OCI-LY7 (cell line): ENCODE results near the gene DNM3. TPM values are rescaled to one million over a fixed set of nuclear protein-coding genes. Genes with fewer than 3 reads are reported as not detected.

ENCODE experiments used
- BruUV-seq: library from RNA; stranded (reverse); fragments of 400-500 nt; replicated peaks from 2 replicates; lab custom pipeline; 2021; lab: Mats Ljungman, UMichigan
- CTCF ChIA-PET: fragments of 300-600 bp; sonication (Branson Sonifier 250); formaldehyde crosslinking; loops from one replicate; lab custom pipeline; 2022; ENCODE audit warnings: antibody characterized with exemption; ENCODE audit not compliant: unreplicated experiment; lab: Charles Lee
- POLR2A ChIA-PET: fragments of 300-600 bp; sonication (Branson Sonifier 250); formaldehyde crosslinking; loops from one replicate; lab custom pipeline; 2022; ENCODE audit warnings: antibody characterized with exemption; lab: Charles Lee
- DNase-seq: peaks from one replicate; pipeline ENCODE4 v3.0.0-alpha.2; 2015; ENCODE audit warnings: low spot score
- H2AFZ ChIP-seq: fragments of 200-600 bp; sonication (generic), shearing (Covaris generic); 2 replicates; pipeline ENCODE4 v1.6.1; 2014; ENCODE audit warnings: mild to moderate bottlenecking, antibody characterized with exemption, low read length, moderate library complexity
- H3K27ac ChIP-seq: fragments of 200-600 bp; sonication (generic); 2 replicates; pipeline ENCODE4 v1.5.1; 2014; ENCODE audit warnings: mixed run types, low read depth, mild to moderate bottlenecking, moderate library complexity, low read length, inconsistent platforms; ENCODE audit not compliant: poor library complexity, severe bottlenecking
- H3K36me3 ChIP-seq: fragments of 200-600 bp; sonication (generic); 2 replicates; pipeline ENCODE4 v1.6.1; 2014; ENCODE audit warnings: mild to moderate bottlenecking, antibody characterized with exemption, low read length, moderate library complexity, mixed read lengths; ENCODE audit not compliant: insufficient read depth
- H3K4me1 ChIP-seq: fragments of 200-600 bp; sonication (generic); 2 replicates; pipeline ENCODE4 v1.5.1; 2014; ENCODE audit warnings: mild to moderate bottlenecking, low read length; ENCODE audit not compliant: insufficient read depth, poor library complexity, severe bottlenecking
- H3K4me2 ChIP-seq: fragments of 200-600 bp; sonication (generic); 2 replicates; pipeline ENCODE4 v1.6.1; 2014; ENCODE audit warnings: mild to moderate bottlenecking, low read length
- H3K4me3 ChIP-seq: fragments of 200-600 bp; sonication (generic); 2 replicates; pipeline ENCODE4 v1.5.1; 2014; ENCODE audit warnings: mild to moderate bottlenecking, low read depth, low read length; ENCODE audit not compliant: poor library complexity, severe bottlenecking
- H3K79me2 ChIP-seq: fragments of 200-600 bp; sonication (generic); 2 replicates; pipeline ENCODE4 v1.6.1; 2016; ENCODE audit warnings: low read depth, mild to moderate bottlenecking, low read length, moderate library complexity, mixed read lengths; ENCODE audit not compliant: insufficient read depth
- H3K9me2 ChIP-seq: fragments of 200-600 bp; sonication (generic); 2 replicates; pipeline ENCODE4 v1.6.1; 2016; ENCODE audit warnings: mild to moderate bottlenecking, low read length, mixed read lengths; ENCODE audit not compliant: insufficient read depth
- H3K9me3 ChIP-seq: fragments of 200-600 bp; sonication (generic); 2 replicates; pipeline ENCODE4 v1.6.1; 2014; ENCODE audit warnings: mild to moderate bottlenecking, mixed run types, low read length, mixed read lengths
- H4K20me1 ChIP-seq: fragments of 200-600 bp; sonication (generic); 2 replicates; pipeline ENCODE4 v1.6.1; 2014; ENCODE audit warnings: mild to moderate bottlenecking, antibody characterized with exemption, low read length, moderate library complexity, mixed read lengths; ENCODE audit not compliant: insufficient read depth
- CTCF ChIP-seq: fragments of 200-600 bp; sonication (generic); conservative IDR thresholded peaks from 2 replicates; pipeline ENCODE4 v1.5.1; 2014; ENCODE audit warnings: mild to moderate bottlenecking, antibody characterized with exemption, low read length, moderate library complexity, mixed read lengths
- EZH2phosphoT487 ChIP-seq: fragments of 200-600 bp; sonication (generic); IDR thresholded peaks from 2 replicates; pipeline ENCODE4 v1.6.1; 2018; ENCODE audit warnings: low read depth, borderline replicate concordance, mild to moderate bottlenecking, mixed run types, antibody characterized with exemption, low read length, moderate library complexity, mixed read lengths
- intact Hi-C: fragments of 100-400 bp; cut with micrococcal nuclease; formaldehyde crosslinking; loops from one replicate; pipeline ENCODE4 v1.10.0; 2022; ENCODE audit not compliant: unreplicated experiment
- total RNA-seq, 2 experiments: library from RNA; depleted of rRNA in 1 of 2; stranded (reverse); fragments of >200 nt in 1 of 2; shearing (Covaris generic) in 1 of 2; gene quantifications; 2 replicates each; pipeline ENCODE4 v1.2.3, GENCODE V29; 2014 to 2022

DNM3 gene
- total RNA-seq, 2 experiments from 2014 or later = 0.47 to 0.61 TPM

GRCh38 chr1:172373864-172374263 lies 532.6 kb downstream of the DNM3 start:
- Histone ChIP-seq H4K20me1 (no peaks in the 10 kb centered on the region), H3K36me3 (no peaks in the 10 kb centered on the region), H3K4me1 (peaks cover 12% of the 10 kb centered on the region), H3K9me2 (no peaks in the 10 kb centered on the region; the same call in 1 of the 2 replicates), H3K4me3 (no peak overlapping the region), H3K79me2 (no peaks in the 10 kb centered on the region), H3K27ac (no peak overlapping the region), H3K9me3 (no peaks in the 10 kb centered on the region), H2AFZ (0 out of 2 replicates have a peak overlapping the region, but pooled peaks have one; percentile 26), H3K4me2 (no peak overlapping the region)
- POLR2A ChIA-PET = interaction anchor here (1.0 to 1.8 kb wide), 3 partner anchors 13 to 19 kb away, joined by 4 to 6 read pairs (median 6); no protein-coding TSS in a partner anchor
- TF ChIP-seq EZH2phosphoT487 = no peak
- TF ChIP-seq CTCF = no peak
- CTCF ChIA-PET = no interaction called here
- intact Hi-C loops = no loop called here
- no TSS peak for BruUV-seq
- DNase-seq = no peak

- Histone ChIP-seq H3K27ac (no peak overlapping the region), H4K20me1 (no peaks in the 10 kb centered on the region), H3K36me3 (no peaks in the 10 kb centered on the region), H3K4me1 (peaks cover 19% of the 10 kb centered on the region), H3K9me3 (no peaks in the 10 kb centered on the region), H3K4me2 (no peak overlapping the region), H3K4me3 (no peak overlapping the region), H3K79me2 (no peaks in the 10 kb centered on the region), H2AFZ (no peak overlapping the region), H3K9me2 (no peaks in the 10 kb centered on the region; the same call in 1 of the 2 replicates)
- TF ChIP-seq EZH2phosphoT487 (no peak), CTCF (no peak)
- no TSS peak for BruUV-seq
- intact Hi-C loops = no loop called here
- no peak for DNase-seq
- ChIA-PET POLR2A (interaction anchor here (1.1 to 2.8 kb wide), 4 partner anchors 11 to 1124 kb away, joined by 3 to 34 read pairs (median 6); no protein-coding TSS in a partner anchor), CTCF (no interaction called here)
Observed at GRCh38 chr1:172375211-172375631, 533.9 kb downstream of the DNM3 start.

- Histone ChIP-seq H4K20me1 (no peaks in the 10 kb centered on the region), H2AFZ (peak overlapping the region; percentile 78), H3K79me2 (no peaks in the 10 kb centered on the region), H3K4me2 (peak overlapping the region; percentile 56), H3K4me1 (peaks cover 29% of the 10 kb centered on the region), H3K9me3 (no peaks in the 10 kb centered on the region), H3K36me3 (no peaks in the 10 kb centered on the region), H3K27ac (no peak overlapping the region), H3K4me3 (peak overlapping the region; percentile 15), H3K9me2 (no peaks in the 10 kb centered on the region; the same call in 1 of the 2 replicates)
- no TSS peak for BruUV-seq
- intact Hi-C loops = no loop called here
- ChIA-PET POLR2A (interaction anchor here (0.6 to 2.8 kb wide), 8 partner anchors 10 to 356 kb away, joined by 3 to 34 read pairs (median 4); no protein-coding TSS in a partner anchor), CTCF (no interaction called here)
- no peak for DNase-seq
- TF ChIP-seq CTCF (no peak), EZH2phosphoT487 (no peak)
Observed at GRCh38 chr1:172376431-172376830, 535.1 kb downstream of the DNM3 start.
